GM18951 (cell line): Measurements from ENCODE around the gene GPR171.

Source experiments
- POLR2A ChIP-seq: IDR thresholded peaks from 4 replicates; pipeline ENCODE4 v1.6.1; 2011; ENCODE audit warnings: mild to moderate bottlenecking; ENCODE audit not compliant: insufficient read length, insufficient read depth; ENCODE audit errors: extremely low read depth
- in situ Hi-C: fragments of 300-500 bp; cut with MboI; formaldehyde crosslinking; loops from one replicate; pipeline ENCODE4 v1.12.0; 2022; ENCODE audit warnings: low sequenced_read_pairs, mixed read lengths, inconsistent platforms; ENCODE audit not compliant: unreplicated experiment

Gene GPR171

DNA sequence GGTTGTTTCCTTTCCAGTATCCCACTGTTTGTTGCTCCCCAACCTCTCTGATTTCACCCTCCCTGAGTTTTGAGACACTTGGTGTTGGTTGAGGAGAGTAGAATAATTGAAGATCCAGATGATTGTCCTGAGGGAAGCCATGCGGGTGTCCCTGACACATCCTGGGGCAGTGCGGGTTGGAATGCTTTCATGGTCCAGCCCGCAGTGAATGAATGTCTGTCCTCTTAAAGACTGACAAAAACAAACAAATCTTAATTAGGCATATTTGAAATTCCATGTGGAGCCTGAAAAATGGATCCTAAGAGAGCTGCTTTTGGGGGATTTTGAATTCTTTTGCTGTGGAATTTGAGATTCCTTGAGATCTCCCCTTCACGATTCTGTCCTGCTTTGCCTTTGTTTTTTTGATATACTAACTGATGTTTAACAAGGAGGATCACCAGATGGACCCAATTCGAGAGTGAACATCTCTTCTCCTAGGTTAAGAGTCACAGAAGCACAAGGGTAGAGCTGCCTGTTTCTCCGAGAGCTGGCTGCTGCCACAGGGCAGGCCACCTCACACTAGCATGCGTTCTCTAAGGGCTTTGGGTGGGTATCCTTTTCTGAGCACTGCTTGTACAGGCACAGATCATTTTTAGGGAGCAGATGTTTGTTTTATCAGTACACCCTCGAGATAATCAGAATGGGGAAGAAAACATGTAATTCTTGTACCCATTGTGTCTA lies 47.4 kb downstream of the GPR171 start:
- in situ Hi-C loops: no loop called here
- TF ChIP-seq POLR2A: no peak

DNA sequence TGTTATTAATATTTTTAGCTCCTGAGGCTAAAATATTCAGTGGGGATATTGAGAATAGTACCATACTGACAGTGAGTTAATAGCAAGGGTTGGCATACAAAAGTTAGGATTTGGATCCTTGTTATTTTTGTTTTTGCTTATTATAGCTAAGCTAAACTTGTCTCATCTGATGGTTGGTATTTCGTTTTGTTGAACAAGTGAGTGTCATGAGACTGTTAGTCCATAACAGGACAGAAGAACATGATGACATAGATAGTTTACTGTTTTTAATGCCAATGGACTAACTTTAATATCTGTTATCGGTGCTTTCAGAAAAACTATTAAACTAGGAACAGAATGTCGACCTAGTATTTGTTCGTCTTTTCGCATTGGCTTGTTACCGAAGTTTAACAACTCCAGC lies 48.5 kb downstream of the GPR171 start:
- no peak for TF ChIP-seq POLR2A
- in situ Hi-C loops: no loop called here

DNA sequence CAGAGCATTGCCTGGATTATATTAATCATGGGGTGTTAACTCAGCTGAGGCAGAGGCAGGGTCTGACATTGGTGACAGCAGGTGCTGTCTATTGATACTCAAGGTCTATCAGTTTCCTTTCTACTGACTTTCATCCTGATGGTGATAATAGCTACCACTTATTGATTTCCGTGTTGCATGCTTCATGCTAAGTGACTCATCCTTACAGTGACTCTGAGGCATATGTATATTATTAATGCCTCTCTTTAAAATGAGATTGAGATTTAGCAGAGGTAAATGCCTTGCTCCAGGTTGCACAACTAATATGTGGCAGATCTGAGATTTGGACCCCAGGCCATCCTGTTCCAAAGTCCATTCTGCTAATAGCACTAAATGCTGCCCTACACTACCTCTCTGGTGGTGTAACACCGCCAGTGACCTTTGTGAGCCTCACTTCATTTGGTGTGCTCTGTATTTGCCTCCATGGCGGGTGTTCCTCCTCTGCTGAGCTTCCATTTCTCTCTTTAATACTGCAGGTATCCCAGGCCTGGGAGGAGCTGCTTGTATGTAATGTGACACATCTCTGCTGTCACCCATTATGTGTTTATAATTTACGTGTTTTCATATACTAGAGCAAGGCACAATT lies 50.4 kb downstream of the GPR171 start:
- in situ Hi-C loops: no loop called here
- TF ChIP-seq POLR2A: no peak
